Esophagus muscularis mucosa (tissue), 3 donors: ENCODE measurements around the gene FTO.

Experiments used
- CTCF ChIP-seq, 3 experiments: fragments of 200-600 bp in 2 of 3; fragments of 450-650 bp in 1 of 3; sonication (generic) in 2 of 3; IDR thresholded peaks; one replicate each; pipeline ENCODE4 v1.5.1; 2017 to 2019; ENCODE audit warnings: antibody characterized with exemption in 3 of 3, mild to moderate bottlenecking in 2 of 3, moderate library complexity in 1 of 3
- POLR2A ChIP-seq: fragments of 450-650 bp; IDR thresholded peaks from one replicate; pipeline ENCODE4 v1.6.1; 2017; ENCODE audit warnings: antibody characterized with exemption, moderate library complexity, mild to moderate bottlenecking, low read depth
- POLR2AphosphoS5 ChIP-seq, 2 donors: sonication (generic); formaldehyde crosslinking; IDR thresholded peaks; one replicate each; pipeline ENCODE4 v1.6.1; 2017; ENCODE audit warnings: antibody characterized with exemption in 2 of 2

DNA sequence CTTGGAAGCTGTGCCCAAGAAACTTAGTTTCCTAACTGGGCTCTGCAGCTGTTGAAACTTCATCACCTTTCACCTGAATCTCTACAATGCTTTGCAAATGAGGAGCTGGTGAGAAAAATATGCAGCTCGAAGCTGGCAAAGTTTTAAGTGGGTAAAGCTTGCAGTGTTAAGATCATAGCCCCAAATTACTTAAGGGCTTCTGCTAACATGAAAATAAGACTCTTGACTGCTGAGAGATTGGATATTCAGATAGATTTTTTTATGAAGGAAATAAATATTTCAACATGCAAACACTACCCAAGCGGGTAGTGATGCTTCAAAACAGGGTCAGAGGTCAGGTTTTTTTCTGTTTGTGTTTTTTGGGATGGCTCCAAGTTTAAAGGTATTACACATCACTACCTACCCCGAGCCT, 278.7 kb downstream of the FTO start:
- TF ChIP-seq CTCF (IDR thresholded peaks at IDR 0.05) (no peak), POLR2A (no peak), POLR2AphosphoS5 (IDR thresholded peaks at IDR 0.05) (no peak)
